Islet precursor cell (in vitro differentiated cells): ENCODE measurements around the gene UNC79.
A peak's percentile ranks its signal among the peaks of the same experiment; 100 is the strongest.

ENCODE experiments used
- DNase-seq: peaks from one replicate; pipeline ENCODE4 v3.0.0-alpha.2; 2018

Gene UNC79

GRCh38 chr14:93675651-93676050 lies 244.9 kb downstream of the UNC79 start:
- no peak for DNase-seq

DNA sequence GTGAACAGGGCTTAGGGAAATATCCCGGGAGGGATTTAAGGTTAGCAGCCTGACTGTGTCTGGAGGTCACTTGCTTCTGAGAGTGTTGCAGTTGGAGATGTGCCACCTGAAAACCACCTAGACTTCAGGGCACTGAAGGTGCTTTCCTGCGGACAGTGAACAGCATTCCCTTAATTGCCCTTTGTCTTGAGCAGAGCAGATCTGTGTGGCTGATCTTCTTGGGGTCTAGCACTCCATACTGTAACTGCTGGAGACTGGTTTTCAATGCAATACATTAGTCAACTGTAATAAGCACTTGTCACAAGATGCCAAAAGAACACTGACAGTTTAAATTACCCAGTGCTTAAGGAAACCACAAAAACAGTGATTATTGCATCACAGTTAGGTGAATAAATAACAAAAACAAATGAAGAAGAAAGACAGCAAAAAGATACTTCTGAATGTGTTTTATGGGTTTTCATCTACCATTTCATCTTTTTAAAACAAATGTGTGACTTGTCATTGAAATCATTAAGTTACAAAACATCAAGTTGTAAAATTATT lies 245.7 kb downstream of the UNC79 start:
- DNase-seq = no peak

GRCh38 chr14:93682459-93682858 lies 251.7 kb downstream of the UNC79 start:
- no peak for DNase-seq

GRCh38 chr14:93683226-93683625 lies 252.5 kb downstream of the UNC79 start:
- no peak for DNase-seq

GRCh38 chr14:93685121-93685895 lies 254.6 kb downstream of the UNC79 start:
- DNase-seq = no peak

- DNase-seq = no peak
Measured at GRCh38 chr14:93686268-93686667, 255.5 kb downstream of the UNC79 start.

DNA sequence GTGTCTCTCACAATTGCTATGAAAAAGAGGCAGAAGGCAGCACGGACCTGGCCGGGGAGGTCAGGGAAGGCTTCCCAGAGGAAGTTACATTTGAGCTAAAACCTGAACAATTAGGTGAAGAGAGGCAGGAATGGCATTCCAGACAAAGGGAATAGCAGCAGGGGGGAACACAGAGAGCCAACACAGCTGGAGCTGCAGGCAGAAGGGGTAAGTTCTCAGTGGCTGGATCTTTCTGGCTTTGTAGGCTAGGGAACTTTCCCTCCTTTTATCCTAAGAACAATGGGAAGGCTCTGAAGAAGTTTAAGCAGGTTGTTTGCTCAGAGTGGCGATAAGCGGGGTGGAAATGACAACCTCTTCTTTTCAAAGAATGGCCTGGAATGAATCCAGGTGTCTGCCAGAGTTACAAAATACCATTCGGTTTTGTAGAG lies 257.5 kb downstream of the UNC79 start:
- DNase-seq = no peak

GRCh38 chr14:93688820-93689219 lies 258.1 kb downstream of the UNC79 start:
- no peak for DNase-seq

DNA sequence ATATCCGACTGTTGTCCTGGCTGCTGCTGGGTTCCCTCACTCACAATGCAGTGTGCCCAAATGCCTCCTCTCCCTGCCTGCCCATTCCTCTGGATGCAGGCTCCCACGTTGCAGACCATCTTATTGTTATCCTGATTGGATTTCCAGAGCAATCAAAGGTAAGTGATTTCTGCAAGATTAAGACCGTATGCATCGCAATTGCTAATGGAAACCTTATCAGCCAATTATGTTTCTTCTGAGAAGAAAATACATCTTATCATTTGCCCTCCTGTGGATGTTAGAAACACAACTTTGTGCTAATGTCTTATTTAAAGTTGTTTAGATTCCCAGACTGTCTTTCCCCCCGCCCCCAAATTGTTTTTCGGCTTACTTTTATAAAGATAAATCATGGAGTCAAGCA lies 259.4 kb downstream of the UNC79 start:
- DNase-seq = no peak

- no peak for DNase-seq
Measured at GRCh38 chr14:93691042-93691780, 260.5 kb downstream of the UNC79 start.

- DNase-seq = no peak
Measured at GRCh38 chr14:93693914-93694313, 263.2 kb downstream of the UNC79 start.

GRCh38 chr14:93700928-93701327 lies 270.2 kb downstream of the UNC79 start:
- DNase-seq = no peak

- no peak for DNase-seq
Measured at GRCh38 chr14:93701562-93701961, 270.8 kb downstream of the UNC79 start.

DNA sequence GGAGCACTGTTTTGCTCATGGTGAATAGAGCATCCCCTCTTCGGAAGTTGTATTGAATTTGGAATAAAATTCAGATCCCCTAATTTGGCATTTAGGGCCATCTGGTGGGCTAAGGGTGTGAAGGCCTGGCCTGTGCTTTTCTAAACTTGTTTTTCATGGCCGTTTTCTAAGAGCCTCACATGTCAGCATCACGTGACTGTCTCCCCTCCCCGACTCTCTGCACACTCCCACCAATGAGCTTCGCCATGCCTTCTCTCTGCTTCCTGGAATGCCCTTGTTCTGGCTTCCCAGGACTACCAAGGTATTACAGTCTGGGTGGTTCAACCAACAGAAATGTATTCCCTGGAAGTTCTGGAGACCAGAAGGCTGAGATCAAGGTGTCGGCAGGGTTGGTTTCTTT lies 272.2 kb downstream of the UNC79 start:
- no peak for DNase-seq

DNA sequence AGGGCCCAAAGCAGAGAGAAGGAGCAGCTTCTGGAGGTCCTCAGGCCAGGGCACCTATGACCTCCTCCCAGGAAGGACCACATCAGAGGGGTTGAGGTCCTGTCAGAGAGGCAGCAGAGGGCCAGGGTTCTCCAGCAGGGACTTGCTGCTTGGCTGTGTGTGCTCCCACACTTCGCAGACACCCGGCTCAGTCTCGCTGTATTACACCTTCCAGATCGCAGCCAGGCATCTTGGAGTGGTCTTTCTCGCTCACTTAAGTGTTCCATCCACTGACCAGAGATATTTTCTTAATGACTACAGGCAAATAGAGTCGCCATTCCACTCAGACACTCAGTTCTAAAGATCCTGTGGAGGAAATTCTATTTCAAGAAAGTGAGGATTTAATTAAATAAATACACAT lies 273.2 kb downstream of the UNC79 start:
- no peak for DNase-seq

DNA sequence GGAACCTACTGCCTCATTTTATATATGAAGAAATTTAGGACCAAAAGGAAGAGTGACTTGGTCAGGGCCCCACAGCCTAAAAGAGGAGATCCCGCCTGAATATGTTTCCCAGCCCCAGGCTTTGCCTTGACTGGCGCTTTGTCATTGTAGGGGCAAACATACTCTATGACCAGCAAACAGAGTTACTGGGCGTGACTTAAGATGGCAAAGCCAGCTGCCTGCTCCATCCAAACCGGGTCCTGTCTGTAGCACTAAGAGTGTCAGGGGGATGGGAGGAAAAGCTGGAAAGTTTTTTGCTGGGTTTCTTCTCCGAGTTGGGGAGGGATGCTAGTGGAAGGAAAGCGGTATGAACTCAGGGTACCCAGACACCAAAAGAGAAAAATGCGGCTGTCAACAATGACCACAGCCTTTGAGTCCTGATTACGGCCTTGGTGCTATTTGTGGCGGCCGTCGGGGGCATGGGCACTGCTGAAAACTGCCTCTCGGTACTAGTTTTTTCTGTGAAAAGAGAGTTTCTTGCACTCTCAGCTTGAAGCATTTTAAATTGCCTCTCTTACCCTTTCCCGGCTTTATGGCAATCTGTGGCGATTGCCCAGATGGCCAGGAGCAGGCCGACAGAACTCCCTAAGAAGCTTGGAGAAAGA lies 274.9 kb downstream of the UNC79 start:
- DNase-seq = no peak

DNA sequence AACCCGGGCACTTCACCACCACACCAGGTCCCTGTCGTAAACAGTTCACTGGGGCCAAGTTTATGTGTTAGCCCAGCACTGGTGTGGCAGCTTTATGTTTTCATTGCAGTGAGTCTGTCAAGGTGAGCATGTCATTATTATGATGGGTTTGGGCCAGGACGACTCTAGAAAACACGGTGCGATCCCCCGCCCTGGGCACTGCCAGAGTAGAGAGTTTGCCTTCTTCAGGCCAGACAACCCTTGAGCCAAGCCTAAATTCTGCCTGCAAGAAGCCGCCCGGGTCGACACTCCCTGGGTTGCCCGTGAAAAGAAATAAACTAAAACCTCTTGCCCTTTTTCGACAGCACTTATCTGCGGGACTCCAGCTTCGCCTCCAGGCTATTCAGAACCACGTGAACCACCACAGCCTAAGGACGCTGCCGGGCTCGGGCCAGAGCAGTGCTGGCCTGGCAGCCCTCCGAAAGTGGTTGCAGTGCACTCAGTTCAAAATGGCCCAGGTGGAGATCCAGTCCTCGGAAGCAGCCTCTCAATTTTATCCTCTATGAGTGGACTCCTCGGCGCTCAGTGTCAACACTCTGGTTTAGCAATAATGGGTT lies 275.7 kb downstream of the UNC79 start:
- no peak for DNase-seq

GRCh38 chr14:93707475-93707874 lies 276.7 kb downstream of the UNC79 start:
- DNase-seq = no peak

GRCh38 chr14:93708311-93708734 lies 277.6 kb downstream of the UNC79 start:
- no peak for DNase-seq

DNA sequence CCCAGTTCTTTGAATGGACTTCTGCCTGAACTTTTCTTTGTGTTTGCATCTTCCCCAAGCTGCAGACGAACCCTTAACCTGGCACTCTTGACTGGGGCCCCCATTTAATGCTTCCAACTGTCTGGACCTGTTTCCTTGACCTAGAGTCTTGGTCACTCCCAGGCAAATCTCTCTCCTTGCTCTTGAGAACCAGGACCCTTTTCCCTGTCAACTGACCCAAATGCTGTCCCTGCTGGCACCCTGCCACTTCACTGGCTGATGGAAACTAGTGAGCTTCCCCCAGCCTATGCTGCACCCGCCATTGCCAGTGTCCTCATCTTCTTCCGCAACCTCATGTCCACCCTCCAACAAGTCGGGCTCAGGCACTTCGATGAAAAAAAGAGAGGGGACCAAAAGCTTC lies 278.1 kb downstream of the UNC79 start:
- DNase-seq = no peak

DNA sequence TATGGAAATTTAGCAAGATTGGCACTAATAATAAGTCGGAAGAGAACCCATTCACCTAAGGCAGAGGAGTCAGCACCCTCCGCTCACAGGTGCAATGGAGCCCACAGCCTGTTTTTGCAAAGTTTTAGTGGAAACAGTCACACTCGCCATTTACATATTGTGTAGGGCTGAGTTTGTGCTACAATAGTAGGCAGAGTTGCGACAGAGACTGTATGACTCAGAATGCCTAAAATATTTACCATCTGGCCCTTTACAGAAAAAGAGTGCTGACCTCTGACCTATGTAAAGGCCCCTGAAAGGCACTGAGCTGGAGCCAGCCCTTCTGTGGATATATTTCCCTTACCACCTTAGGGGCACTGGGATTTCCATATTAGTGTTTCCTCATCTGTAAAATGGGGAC lies 278.5 kb downstream of the UNC79 start:
- no peak for DNase-seq

DNA sequence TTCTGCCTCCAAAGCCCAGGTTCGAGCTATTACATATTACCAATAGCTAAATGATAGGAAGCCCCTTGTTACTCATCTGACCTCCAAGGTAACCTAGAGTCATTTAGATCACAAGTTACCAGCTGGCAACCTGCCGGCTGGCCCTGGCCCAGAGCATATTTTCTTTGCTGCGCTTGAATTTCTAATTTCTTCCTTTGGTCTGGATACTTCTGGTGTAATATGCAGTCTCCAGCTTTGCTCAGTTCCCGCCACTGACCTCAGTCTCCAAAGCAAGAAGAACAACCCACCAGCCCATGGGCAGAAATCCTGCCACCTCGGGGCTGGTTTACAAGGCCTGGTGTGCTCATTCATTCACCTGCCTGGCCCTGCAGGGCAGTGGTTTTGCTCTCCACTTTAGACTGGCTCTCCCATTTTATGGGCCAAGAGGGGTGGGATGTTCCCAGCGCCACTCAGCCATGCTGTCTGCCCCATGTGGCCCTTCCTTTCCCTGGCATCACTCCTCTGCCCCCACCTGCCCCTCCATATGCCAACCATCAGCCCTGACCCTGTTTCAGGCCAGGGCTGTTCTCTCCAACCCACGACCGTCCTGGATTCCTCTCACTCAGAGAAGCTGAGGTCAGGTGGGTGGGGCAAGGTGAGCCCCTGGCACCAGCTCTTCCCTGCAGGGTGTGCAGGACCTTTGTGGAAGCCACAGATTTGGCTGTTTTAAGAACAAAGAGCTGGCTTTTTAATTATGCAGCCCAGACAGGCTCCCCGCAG lies 281.5 kb downstream of the UNC79 start:
- DNase-seq = peak; percentile 43
